ENCODE data around the gene ABCB9.

Gene ABCB9

DNA sequence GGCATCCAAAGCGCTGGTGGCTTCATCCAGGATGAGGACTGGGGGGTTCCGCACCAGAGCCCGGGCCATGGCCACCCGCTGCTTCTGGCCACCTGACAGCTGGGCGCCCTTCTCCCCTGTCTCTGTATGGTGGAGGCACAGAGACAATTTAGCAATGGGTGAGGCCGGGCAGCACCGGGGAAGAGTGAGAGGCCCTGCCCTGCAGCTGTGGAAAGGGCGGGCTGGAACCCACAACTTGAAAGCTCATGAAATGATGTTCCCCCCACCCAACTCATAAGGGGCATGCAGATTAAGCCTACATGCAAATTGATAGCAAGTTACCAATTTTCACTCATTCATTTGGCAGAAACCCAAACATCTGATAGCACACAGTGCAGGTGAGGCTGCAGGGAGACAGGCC is 34.1 kb downstream of the ABCB9 start:
- Histone ChIP-seq H3K27ac (no peak overlapping the region), H3K4me1 (ENCODE audit: control insufficient read depth in 1 of 2, insufficient read depth in 1 of 2, low read depth in 1 of 2, low read length in 1 of 2) (peaks cover 7 to 8% of the 10 kb centered on the region in 2 experiments), H3K27me3 (no peaks in the 10 kb centered on the region), H3K36me3 (no peaks in the 10 kb centered on the region), H3K4me3 (ENCODE audit: low read depth in 1 of 2, low read length in 1 of 2) (no peak overlapping the region), H3K9me3 (no peaks in the 10 kb centered on the region)
- TF ChIP-seq CTCF (IDR thresholded peaks at IDR 0.05) = no peak

DNA sequence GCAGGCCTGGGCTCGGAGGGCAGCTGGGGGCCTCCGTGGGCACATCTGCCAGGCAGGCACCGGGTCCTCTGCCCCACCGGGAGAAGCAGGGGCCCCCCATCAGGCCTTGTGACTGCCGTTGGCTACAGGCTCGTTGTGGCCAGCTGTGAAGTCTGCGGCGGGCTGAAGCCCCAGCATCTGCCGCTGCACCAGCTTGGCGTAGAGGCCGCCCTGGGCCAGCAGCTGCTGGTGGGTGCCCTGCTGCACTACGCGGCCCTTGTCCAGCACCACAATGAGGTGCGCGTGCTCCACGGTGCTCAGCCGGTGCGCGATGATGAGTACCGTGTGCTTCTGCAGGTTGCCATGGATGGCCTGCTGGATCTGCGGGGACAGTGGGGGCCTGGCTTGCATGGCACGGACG is 36.5 kb downstream of the ABCB9 start:
- H3K36me3 ChIP-seq = no peaks in the 10 kb centered on the region
- no peaks in the 10 kb centered on the region for H3K9me3 ChIP-seq
- H3K4me3 ChIP-seq (ENCODE audit: low read depth in 1 of 2, low read length in 1 of 2) = no peak overlapping the region
- H3K27me3 ChIP-seq = no peaks in the 10 kb centered on the region
- H3K27ac ChIP-seq = no peak overlapping the region
- peaks cover 7 to 8% of the 10 kb centered on the region in 2 experiments for H3K4me1 ChIP-seq (ENCODE audit: control insufficient read depth in 1 of 2, insufficient read depth in 1 of 2, low read depth in 1 of 2, low read length in 1 of 2)
- no peak for TF ChIP-seq CTCF (IDR thresholded peaks at IDR 0.05)

DNA sequence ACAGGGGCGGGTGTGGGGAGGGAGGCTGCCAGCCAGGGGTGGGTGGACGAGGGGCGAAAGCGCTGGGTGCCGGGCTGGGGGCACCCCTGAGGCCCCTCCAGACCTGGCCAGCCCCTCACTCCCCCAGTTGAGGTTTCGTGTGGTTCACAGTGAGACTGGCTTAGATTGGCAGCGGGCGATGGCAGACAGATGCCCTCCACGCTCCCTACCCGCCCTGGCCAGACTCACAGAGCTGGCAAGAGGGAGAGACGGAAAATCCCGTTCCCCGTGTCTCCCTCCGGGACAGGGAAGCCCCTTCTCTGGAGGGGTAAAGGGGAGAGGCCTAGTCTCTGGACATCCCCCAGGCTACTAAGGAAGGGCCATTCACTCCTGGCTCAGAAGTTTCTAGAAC is 37.1 kb downstream of the ABCB9 start:
- H3K36me3 ChIP-seq = no peaks in the 10 kb centered on the region
- H3K4me3 ChIP-seq (ENCODE audit: low read depth in 1 of 2, low read length in 1 of 2) = no peak overlapping the region
- no peak overlapping the region for H3K27ac ChIP-seq
- H3K4me1 ChIP-seq (ENCODE audit: control insufficient read depth in 1 of 2, insufficient read depth in 1 of 2, low read depth in 1 of 2, low read length in 1 of 2) = peaks cover 7 to 8% of the 10 kb centered on the region in 2 experiments
- TF ChIP-seq CTCF (IDR thresholded peaks at IDR 0.05) = no peak
- H3K27me3 ChIP-seq = no peaks in the 10 kb centered on the region
- no peaks in the 10 kb centered on the region for H3K9me3 ChIP-seq

GRCh38 chr12:122928404-122929147 is 37.7 kb downstream of the ABCB9 start:
- no peak for TF ChIP-seq CTCF (IDR thresholded peaks at IDR 0.05)
- Histone ChIP-seq H3K27me3 (no peaks in the 10 kb centered on the region), H3K4me3 (ENCODE audit: low read depth in 1 of 2, low read length in 1 of 2) (no peak overlapping the region), H3K36me3 (no peaks in the 10 kb centered on the region), H3K4me1 (ENCODE audit: control insufficient read depth in 1 of 2, insufficient read depth in 1 of 2, low read depth in 1 of 2, low read length in 1 of 2) (peaks cover 7 to 8% of the 10 kb centered on the region in 2 experiments), H3K9me3 (no peaks in the 10 kb centered on the region), H3K27ac (no peak overlapping the region)

DNA sequence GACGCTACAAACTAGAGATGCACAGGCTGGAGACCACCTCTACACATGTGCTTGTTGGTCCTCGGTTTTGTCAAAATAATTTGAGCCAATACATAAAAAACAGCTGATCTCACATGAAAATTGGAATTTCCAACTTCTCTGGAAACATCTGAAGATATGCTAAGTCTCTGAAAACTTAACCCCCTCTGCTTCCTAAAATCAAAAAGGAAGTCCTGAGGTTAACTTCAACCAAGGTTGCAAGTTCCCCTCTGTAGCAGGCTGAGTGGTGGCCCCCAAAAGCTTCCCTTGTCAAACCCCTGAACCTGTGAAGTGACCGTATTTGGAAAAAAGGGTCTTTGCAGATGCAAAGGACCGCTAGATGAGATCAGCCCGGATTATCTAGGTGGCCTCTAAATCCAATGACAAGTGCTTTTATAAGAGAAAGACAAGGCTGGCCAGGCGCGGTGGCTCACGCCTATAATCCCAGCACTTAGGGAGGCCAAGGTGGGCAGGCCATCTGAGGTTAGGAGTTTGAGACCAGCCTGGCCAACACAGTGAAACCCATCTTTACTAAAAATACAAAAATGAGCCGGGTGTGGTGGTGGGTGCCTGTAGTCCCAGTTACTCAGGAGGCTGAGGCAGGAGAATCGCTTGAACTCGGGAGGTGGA is 38.4 kb downstream of the ABCB9 start:
- no peak overlapping the region for H3K4me3 ChIP-seq (ENCODE audit: low read depth in 1 of 2, low read length in 1 of 2)
- TF ChIP-seq CTCF (IDR thresholded peaks at IDR 0.05) = no peak

More for the DNA sequence above, 38.4 kb downstream of the ABCB9 start:
- no peak overlapping the region for H3K27ac ChIP-seq
- H3K27me3 ChIP-seq = no peaks in the 10 kb centered on the region
- H3K36me3 ChIP-seq = no peaks in the 10 kb centered on the region
- H3K4me1 ChIP-seq (ENCODE audit: control insufficient read depth in 1 of 2, insufficient read depth in 1 of 2, low read depth in 1 of 2, low read length in 1 of 2) = peaks cover 7 to 8% of the 10 kb centered on the region in 2 experiments
- no peaks in the 10 kb centered on the region for H3K9me3 ChIP-seq

Data from neutrophil (primary cell).